H9 (cell line): ENCODE results near the gene ZSCAN29. TPM values are rescaled to one million over a fixed set of nuclear protein-coding genes. Genes with fewer than 3 reads are reported as not detected.
"Not testable (repeated sequence)": the region's sequence is repeated elsewhere in the genome, so short reads cannot be mapped to it uniquely, and the experiment has no call there.

Experiments
- DNase-seq: peaks from one replicate; pipeline ENCODE4 v3.0.0-alpha.2; 2017
- H2AFZ ChIP-seq: one replicate; pipeline ENCODE4 v1.6.1; 2013; ENCODE audit warnings: mild to moderate bottlenecking, low read length, control low read depth, moderate library complexity
- H2AK5ac ChIP-seq: 2 replicates; pipeline ENCODE4 v1.6.1; 2013; ENCODE audit warnings: low read length, control low read depth, mixed read lengths; ENCODE audit not compliant: insufficient read length
- H2BK120ac ChIP-seq: one replicate; pipeline ENCODE4 v1.6.1; 2013; ENCODE audit warnings: low read depth, mild to moderate bottlenecking, low read length, control low read depth, inconsistent platforms; ENCODE audit not compliant: poor library complexity, severe bottlenecking
- H2BK12ac ChIP-seq: 2 replicates; pipeline ENCODE4 v1.6.1; 2013; ENCODE audit warnings: low read length, control low read depth, mixed read lengths, low read depth; ENCODE audit not compliant: insufficient read length
- H2BK15ac ChIP-seq: 2 replicates; pipeline ENCODE4 v1.6.1; 2013; ENCODE audit warnings: low read depth, low read length, control low read depth
- H2BK20ac ChIP-seq: one replicate; pipeline ENCODE4 v1.6.1; 2013; ENCODE audit warnings: low read depth, mild to moderate bottlenecking, low read length, control low read depth, inconsistent platforms; ENCODE audit not compliant: poor library complexity, severe bottlenecking
- H2BK5ac ChIP-seq: 2 replicates; pipeline ENCODE4 v1.6.1; 2013; ENCODE audit warnings: low read length, control low read depth, mixed read lengths; ENCODE audit not compliant: insufficient read length
- H3K14ac ChIP-seq: 2 replicates; pipeline ENCODE4 v1.6.1; 2013; ENCODE audit warnings: low read length, control low read depth; ENCODE audit not compliant: insufficient read depth
- H3K18ac ChIP-seq: 2 replicates; pipeline ENCODE4 v1.6.1; 2013; ENCODE audit warnings: low read depth, mild to moderate bottlenecking, mixed read lengths, low read length, control low read depth; ENCODE audit not compliant: insufficient read length
- H3K23ac ChIP-seq: 2 replicates; pipeline ENCODE4 v1.6.1; 2013; ENCODE audit warnings: low read length, control low read depth, mixed read lengths, low read depth; ENCODE audit not compliant: insufficient read length
- H3K23me2 ChIP-seq: 2 replicates; pipeline ENCODE4 v1.6.1; 2013; ENCODE audit warnings: low read depth, mild to moderate bottlenecking, mixed read lengths, low read length, control low read depth; ENCODE audit not compliant: insufficient read length, poor library complexity, severe bottlenecking
- H3K27ac ChIP-seq: 2 replicates; pipeline ENCODE4 v1.5.1; 2013; ENCODE audit warnings: low read length, control low read depth, mixed read lengths, low read depth; ENCODE audit not compliant: insufficient read length
- H3K27me3 ChIP-seq: 2 replicates; pipeline ENCODE4 v1.6.1; 2013; ENCODE audit warnings: low read length, control low read depth, inconsistent platforms; ENCODE audit not compliant: insufficient read depth
- H3K4ac ChIP-seq: 2 replicates; pipeline ENCODE4 v1.6.1; 2013; ENCODE audit warnings: low read depth, mild to moderate bottlenecking, control low read depth, inconsistent platforms, low read length, moderate library complexity
- H3K4me1 ChIP-seq: 2 replicates; pipeline ENCODE4 v1.6.1; 2013; ENCODE audit warnings: low read length, control low read depth, inconsistent platforms; ENCODE audit not compliant: insufficient read depth
- H3K4me2 ChIP-seq: 2 replicates; pipeline ENCODE4 v1.6.1; 2013; ENCODE audit warnings: low read length, control low read depth, mixed read lengths; ENCODE audit not compliant: insufficient read length, insufficient read depth
- H3K56ac ChIP-seq: 2 replicates; pipeline ENCODE4 v1.6.1; 2013; ENCODE audit warnings: low read depth, mild to moderate bottlenecking, mixed read lengths, low read length, control low read depth; ENCODE audit not compliant: insufficient read length
- H3K79me1 ChIP-seq: 2 replicates; pipeline ENCODE4 v1.6.1; 2013; ENCODE audit warnings: low read depth, mild to moderate bottlenecking, moderate library complexity, low read length, control low read depth, inconsistent platforms; ENCODE audit not compliant: insufficient read depth, poor library complexity, severe bottlenecking
- H3K79me2 ChIP-seq: 2 replicates; pipeline ENCODE4 v1.6.1; 2013; ENCODE audit warnings: low read length, control low read depth, inconsistent platforms; ENCODE audit not compliant: insufficient read depth
- H3K9ac ChIP-seq: 2 replicates; pipeline ENCODE4 v1.6.1; 2013; ENCODE audit warnings: low read length, control low read depth, mixed read lengths; ENCODE audit not compliant: insufficient read length; ENCODE audit errors: extremely low read depth
- H3K9me3 ChIP-seq: one replicate; pipeline ENCODE4 v1.6.1; 2013; ENCODE audit warnings: low read depth, low read length, inconsistent platforms; ENCODE audit not compliant: control insufficient read depth
- H3T11ph ChIP-seq: one replicate; pipeline ENCODE4 v1.6.1; 2013; ENCODE audit warnings: mild to moderate bottlenecking, low read length, control low read depth, inconsistent platforms
- H4K20me1 ChIP-seq: one replicate; pipeline ENCODE4 v1.6.1; 2013; ENCODE audit not compliant: control insufficient read depth, insufficient read length, insufficient read depth
- H4K5ac ChIP-seq: 2 replicates; pipeline ENCODE4 v1.6.1; 2013; ENCODE audit warnings: low read depth, mild to moderate bottlenecking, mixed read lengths, low read length, control low read depth; ENCODE audit not compliant: insufficient read length
- H4K8ac ChIP-seq: replicated peaks from 2 replicates; pipeline ENCODE4 v1.6.1; 2013; ENCODE audit warnings: low read length, control low read depth, mixed read lengths, low read depth; ENCODE audit not compliant: insufficient read length
- H4K91ac ChIP-seq: 2 replicates; pipeline ENCODE4 v1.6.1; 2013; ENCODE audit warnings: low read depth, mild to moderate bottlenecking, moderate library complexity, mixed read lengths, low read length, control low read depth; ENCODE audit not compliant: insufficient read length
- H3K27ac Mint-ChIP-seq, 3 experiments: 2 replicates in 2 of 3; 3 replicates in 1 of 3; pipeline ENCODE4 v1.8.0; 2020 to 2021; ENCODE audit warnings: mixed read lengths in 3 of 3, mild to moderate bottlenecking in 1 of 3, moderate library complexity in 1 of 3
- H3K27me3 Mint-ChIP-seq: 2 replicates; pipeline ENCODE4 v1.8.0; 2021; ENCODE audit warnings: low read depth, mild to moderate bottlenecking, moderate library complexity, mixed read lengths
- H3K36me3 Mint-ChIP-seq, 3 experiments: 2 replicates in 2 of 3; 3 replicates in 1 of 3; pipeline ENCODE4 v1.8.0; 2020 to 2021; ENCODE audit warnings: low read depth in 3 of 3, mixed read lengths in 3 of 3; ENCODE audit not compliant: insufficient read depth in 1 of 3
- H3K4me1 Mint-ChIP-seq, 2 experiments: 2 replicates each; pipeline ENCODE4 v1.8.0; 2020; ENCODE audit warnings: mixed read lengths in 2 of 2
- H3K4me3 Mint-ChIP-seq, 2 experiments: 2 replicates in 1 of 2; 3 replicates in 1 of 2; pipeline ENCODE4 v1.8.0; 2020 to 2021; ENCODE audit warnings: mild to moderate bottlenecking in 2 of 2, mixed read lengths in 2 of 2, moderate library complexity in 1 of 2
- H3K9me3 Mint-ChIP-seq, 2 experiments: 2 replicates in 1 of 2; 3 replicates in 1 of 2; pipeline ENCODE4 v1.8.0; 2020; ENCODE audit warnings: mild to moderate bottlenecking in 2 of 2, mixed read lengths in 2 of 2, moderate library complexity in 1 of 2
- WGBS: extraction: QIAGEN DNeasy Blood & Tissue Kit; methylation state at CpG from one replicate; pipeline ENCODE4 v1.1.7; 2013; ENCODE audit warnings: missing lambda C conversion rate, low lambda C conversion rate, mixed read lengths; ENCODE audit not compliant: insufficient read length; ENCODE audit errors: extremely low coverage; 5-methylcytosine and 5-hydroxymethylcytosine counted together
- total RNA-seq: library from RNA; stranded (reverse); gene quantifications from 2 replicates; pipeline ENCODE4 v1.2.1, GENCODE V29; 2021
- TF ChIP-seq, protein P1 (sequence below): fragments of 200-600 bp; sonication (generic); conservative IDR thresholded peaks from 3 replicates; pipeline ENCODE4 v1.8.0; 2021; ENCODE audit warnings: antibody characterized with exemption, mild to moderate bottlenecking

Gene ZSCAN29
- total RNA-seq, 1 experiment from 2014 or later = 52.5 TPM

DNA sequence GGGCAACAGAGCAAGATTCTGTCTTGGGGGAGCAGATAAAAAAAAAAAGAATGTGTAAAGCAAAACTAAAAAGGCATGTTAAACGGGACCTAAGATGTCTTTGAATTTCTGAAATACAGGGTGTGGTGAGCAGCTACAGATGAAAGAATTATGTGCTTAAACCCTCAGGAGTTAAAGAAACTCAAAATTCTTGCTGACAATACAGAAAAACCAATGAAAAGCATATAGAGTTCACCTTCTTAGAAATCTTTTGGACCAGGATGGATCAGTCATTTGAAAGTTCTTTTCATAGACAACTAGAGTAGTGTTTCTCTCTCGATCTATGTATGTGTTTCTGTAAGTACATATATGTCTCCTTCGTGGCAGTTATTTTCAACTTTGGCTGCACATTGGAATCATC is 31.4 kb upstream of the ZSCAN29 start:
- Histone ChIP-seq H2BK5ac (no peak overlapping the region), H3K9ac (no peak overlapping the region), H3K23ac (no peak overlapping the region), H2AK5ac (no peak overlapping the region), H3T11ph (no peak overlapping the region), H2BK12ac (no peak overlapping the region), H3K56ac (no peak overlapping the region), H4K5ac (no peak overlapping the region), H3K27ac (no peak overlapping the region), H3K79me1 (no peaks in the 10 kb centered on the region), H3K4me1 (no peaks in the 10 kb centered on the region), H2AFZ (no peak overlapping the region), H3K23me2 (no peaks in the 10 kb centered on the region), H3K79me2 (no peaks in the 10 kb centered on the region), H4K91ac (no peak overlapping the region), H4K8ac (no peak overlapping the region), H2BK15ac (no peak overlapping the region), H3K27me3 (no peaks in the 10 kb centered on the region), H3K4me2 (no peak overlapping the region), H3K14ac (no peak overlapping the region), H3K18ac (no peak overlapping the region), H4K20me1 (no peaks in the 10 kb centered on the region), H2BK20ac (no peak overlapping the region), H3K9me3 (no peaks in the 10 kb centered on the region), H2BK120ac (no peak overlapping the region), H3K4ac (no peak overlapping the region)
- Mint-ChIP-seq H3K4me1 (no peaks in the 10 kb centered on the region), H3K4me3 (no peak overlapping the region), H3K36me3 (peaks cover 25 to 89% (median 78%) of the 10 kb centered on the region in 3 experiments), H3K27me3 (no peaks in the 10 kb centered on the region), H3K27ac (no peak overlapping the region), H3K9me3 (no peaks in the 10 kb centered on the region)
- no CpG with 5 or more reads among the region's 3 CpGs for WGBS
- no peak for DNase-seq
- TF ChIP-seq, protein P1, sequence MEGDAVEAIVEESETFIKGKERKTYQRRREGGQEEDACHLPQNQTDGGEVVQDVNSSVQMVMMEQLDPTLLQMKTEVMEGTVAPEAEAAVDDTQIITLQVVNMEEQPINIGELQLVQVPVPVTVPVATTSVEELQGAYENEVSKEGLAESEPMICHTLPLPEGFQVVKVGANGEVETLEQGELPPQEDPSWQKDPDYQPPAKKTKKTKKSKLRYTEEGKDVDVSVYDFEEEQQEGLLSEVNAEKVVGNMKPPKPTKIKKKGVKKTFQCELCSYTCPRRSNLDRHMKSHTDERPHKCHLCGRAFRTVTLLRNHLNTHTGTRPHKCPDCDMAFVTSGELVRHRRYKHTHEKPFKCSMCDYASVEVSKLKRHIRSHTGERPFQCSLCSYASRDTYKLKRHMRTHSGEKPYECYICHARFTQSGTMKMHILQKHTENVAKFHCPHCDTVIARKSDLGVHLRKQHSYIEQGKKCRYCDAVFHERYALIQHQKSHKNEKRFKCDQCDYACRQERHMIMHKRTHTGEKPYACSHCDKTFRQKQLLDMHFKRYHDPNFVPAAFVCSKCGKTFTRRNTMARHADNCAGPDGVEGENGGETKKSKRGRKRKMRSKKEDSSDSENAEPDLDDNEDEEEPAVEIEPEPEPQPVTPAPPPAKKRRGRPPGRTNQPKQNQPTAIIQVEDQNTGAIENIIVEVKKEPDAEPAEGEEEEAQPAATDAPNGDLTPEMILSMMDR = no peak

DNA sequence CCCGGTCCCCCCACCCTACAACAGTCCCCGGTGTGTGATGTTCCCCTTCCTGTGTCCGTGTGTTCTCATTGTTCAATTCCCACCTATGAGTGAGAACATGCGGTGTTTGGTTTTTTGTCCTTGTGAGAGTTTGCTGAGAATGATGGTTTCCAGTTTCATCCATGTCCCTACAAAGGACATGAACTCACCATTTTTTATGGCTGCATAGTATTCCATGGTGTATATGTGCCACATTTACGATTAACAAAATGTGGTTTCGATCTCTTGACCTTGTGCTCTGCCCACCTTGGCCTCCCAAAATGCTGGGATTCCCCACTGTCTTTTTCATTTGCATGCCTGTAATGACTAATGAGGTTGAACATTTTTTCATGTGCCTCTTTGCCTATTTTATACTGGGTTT is 22.7 kb upstream of the ZSCAN29 start:
- not testable (repeated sequence) for H3K4ac ChIP-seq, H3K9me3 ChIP-seq, H3K14ac ChIP-seq, H3K56ac ChIP-seq, H2BK20ac ChIP-seq, H3K18ac ChIP-seq, H3K27me3 Mint-ChIP-seq, H3K23me2 ChIP-seq, DNase-seq, H2AFZ ChIP-seq, H2AK5ac ChIP-seq, H4K20me1 ChIP-seq, H2BK120ac ChIP-seq, H2BK5ac ChIP-seq, H3K4me3 Mint-ChIP-seq, H3K79me1 ChIP-seq, H3K27ac ChIP-seq, H3T11ph ChIP-seq, H3K23ac ChIP-seq, H3K4me2 ChIP-seq, H3K79me2 ChIP-seq, H4K8ac ChIP-seq, H2BK12ac ChIP-seq, H3K9ac ChIP-seq, H3K27ac Mint-ChIP-seq, H3K4me1 ChIP-seq, H4K5ac ChIP-seq, H2BK15ac ChIP-seq, H3K9me3 Mint-ChIP-seq, H3K4me1 Mint-ChIP-seq, H4K91ac ChIP-seq, H3K27me3 ChIP-seq
- H3K36me3 Mint-ChIP-seq = peaks cover 14 to 57% (median 37%) of the 10 kb centered on the region in 3 experiments; a peak in 6 of 7 replicates
- WGBS = no CpG with 5 or more reads among the region's 6 CpGs
